ENCODE results near the gene PCGF5.

GRCh38 chr10:91287276-91287675 lies 66.8 kb downstream of the PCGF5 start:
- no peak for TF ChIP-seq CTCF (IDR thresholded peaks at IDR 0.05)
- no peak for TF ChIP-seq POLR2A (IDR thresholded peaks at IDR 0.05)
